ENCODE results near the gene UBE2B. TPM values are rescaled to one million over a fixed set of nuclear protein-coding genes. Genes with fewer than 3 reads are reported as not detected.
"Not testable (repeated sequence)": the region's sequence is repeated elsewhere in the genome, so short reads cannot be mapped to it uniquely, and the experiment has no call there.

Gene UBE2B
- total RNA-seq, 1 donor from 2014 or later: 32.2 TPM

DNA sequence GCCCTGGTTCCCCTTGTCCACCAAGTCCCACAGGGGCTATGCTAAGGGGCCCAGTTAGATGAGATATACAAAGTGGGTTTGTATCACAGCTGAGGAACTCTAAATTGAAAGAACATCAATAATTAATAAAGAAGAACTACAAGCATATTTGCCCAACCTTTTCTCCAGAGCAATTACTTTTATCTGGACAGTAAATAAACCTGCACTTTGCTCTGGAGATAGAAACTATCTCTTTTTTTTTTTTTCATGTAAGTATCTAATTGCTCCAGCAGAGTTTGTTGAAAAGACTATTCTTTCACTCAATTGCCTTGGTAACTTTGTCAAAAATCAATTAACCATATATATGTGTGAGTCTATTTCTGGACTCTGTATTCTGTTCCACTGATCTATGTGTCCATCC is 46.3 kb downstream of the UBE2B start:
- no peak for DNase-seq (ENCODE audit: low read depth)
- TF ChIP-seq, protein P1, sequence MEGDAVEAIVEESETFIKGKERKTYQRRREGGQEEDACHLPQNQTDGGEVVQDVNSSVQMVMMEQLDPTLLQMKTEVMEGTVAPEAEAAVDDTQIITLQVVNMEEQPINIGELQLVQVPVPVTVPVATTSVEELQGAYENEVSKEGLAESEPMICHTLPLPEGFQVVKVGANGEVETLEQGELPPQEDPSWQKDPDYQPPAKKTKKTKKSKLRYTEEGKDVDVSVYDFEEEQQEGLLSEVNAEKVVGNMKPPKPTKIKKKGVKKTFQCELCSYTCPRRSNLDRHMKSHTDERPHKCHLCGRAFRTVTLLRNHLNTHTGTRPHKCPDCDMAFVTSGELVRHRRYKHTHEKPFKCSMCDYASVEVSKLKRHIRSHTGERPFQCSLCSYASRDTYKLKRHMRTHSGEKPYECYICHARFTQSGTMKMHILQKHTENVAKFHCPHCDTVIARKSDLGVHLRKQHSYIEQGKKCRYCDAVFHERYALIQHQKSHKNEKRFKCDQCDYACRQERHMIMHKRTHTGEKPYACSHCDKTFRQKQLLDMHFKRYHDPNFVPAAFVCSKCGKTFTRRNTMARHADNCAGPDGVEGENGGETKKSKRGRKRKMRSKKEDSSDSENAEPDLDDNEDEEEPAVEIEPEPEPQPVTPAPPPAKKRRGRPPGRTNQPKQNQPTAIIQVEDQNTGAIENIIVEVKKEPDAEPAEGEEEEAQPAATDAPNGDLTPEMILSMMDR (conservative IDR thresholded peaks at IDR 0.05; ENCODE audit: low read depth, low read length): no peak
- no peak overlapping the region for H3K4me3 ChIP-seq (ENCODE audit: low read depth, low read length)

DNA sequence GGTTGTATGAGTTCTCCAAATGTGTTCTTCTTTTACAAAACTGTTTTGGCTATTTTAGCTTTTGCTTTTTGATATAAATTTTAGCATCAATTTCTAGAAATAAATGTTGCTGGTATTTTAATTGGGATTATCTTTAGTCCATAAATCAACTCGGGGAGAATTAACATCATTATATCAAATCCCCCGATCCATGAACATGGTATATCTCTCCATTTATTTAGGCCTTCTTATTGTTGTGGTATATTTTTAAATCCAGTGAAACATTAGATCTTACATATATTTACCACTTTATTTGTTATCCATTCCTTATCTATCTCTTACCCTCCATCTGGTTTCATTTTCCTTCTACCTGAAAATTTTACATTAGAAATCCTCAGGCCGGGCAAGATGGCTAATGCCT is 47.6 kb downstream of the UBE2B start:
- no peak for DNase-seq (ENCODE audit: low read depth)
- TF ChIP-seq, protein P1 (conservative IDR thresholded peaks at IDR 0.05; ENCODE audit: low read depth, low read length): no peak
- H3K4me3 ChIP-seq (ENCODE audit: low read depth, low read length): no peak overlapping the region

DNA sequence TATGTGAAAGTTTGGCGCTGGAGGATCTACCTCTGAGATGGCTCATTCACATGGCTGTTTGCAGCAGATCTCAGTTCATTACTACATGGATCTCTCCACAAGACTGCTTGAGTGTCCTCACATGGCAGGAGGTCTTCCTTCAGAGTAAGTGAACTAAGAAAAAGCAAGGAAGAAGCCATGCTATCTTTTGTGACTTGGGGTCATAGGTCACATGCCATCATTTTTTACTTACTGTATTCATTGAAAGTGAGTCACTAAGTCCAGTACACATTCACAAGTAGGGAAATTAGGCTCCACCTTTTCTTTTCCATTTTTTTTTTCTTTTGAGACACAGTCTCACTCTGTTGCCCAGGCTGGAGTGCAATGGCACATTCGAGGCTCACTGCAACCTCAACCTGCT is 49.0 kb downstream of the UBE2B start:
- DNase-seq (ENCODE audit: low read depth): no peak
- H3K4me3 ChIP-seq (ENCODE audit: low read depth, low read length): no peak overlapping the region
- TF ChIP-seq, protein P1 (conservative IDR thresholded peaks at IDR 0.05; ENCODE audit: low read depth, low read length): no peak

DNA sequence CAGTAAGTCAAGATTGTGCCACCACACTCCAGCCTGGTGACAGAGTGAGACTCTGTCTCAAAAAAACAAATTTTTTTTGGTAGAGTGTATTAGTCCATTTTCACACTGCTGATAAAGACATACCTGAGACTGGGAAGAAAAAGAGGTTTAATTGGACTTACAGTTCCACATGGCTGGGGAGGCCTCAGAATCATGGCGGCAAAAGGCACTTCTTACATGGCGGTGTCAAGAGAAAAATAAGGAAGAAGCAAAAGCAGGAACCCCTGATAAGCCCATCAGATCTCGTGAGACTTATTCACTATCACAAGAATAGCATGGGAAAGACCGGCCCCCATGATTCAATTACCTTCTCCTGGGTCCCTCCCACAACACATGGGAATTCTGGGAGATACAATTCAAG is 49.7 kb downstream of the UBE2B start:
- not testable (repeated sequence) for DNase-seq (ENCODE audit: low read depth); H3K4me3 ChIP-seq (ENCODE audit: low read depth, low read length)

DNA sequence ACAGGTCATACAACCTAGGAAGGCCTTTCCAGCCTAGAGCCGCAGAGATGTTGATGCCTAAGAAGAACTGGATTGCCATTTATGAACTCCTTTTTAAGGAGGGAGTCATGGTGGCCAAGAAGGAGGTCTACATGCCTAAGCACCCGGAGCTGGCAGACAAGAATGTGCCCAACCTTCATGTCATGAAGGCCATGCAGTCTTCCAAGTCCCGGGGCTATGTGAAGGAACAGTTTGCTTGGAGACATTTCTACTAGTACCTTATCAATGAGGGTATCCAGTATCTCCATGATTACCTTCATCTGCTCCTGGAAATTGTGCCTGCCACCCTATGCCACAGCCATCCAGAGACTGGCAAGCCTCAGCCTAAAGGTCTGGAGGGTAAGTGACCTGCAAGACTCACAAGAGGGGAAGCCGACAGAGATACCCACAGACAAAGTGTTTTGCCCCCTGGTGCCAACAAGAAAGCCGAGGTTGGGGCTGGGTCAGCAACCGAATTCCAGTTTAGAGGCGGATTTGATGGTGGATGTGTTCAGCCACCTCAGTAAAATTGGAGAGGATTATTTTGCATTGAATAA is 51.5 kb downstream of the UBE2B start:
- TF ChIP-seq, protein P1 (conservative IDR thresholded peaks at IDR 0.05; ENCODE audit: low read depth, low read length): no peak
- H3K4me3 ChIP-seq (ENCODE audit: low read depth, low read length): no peak overlapping the region

DNA sequence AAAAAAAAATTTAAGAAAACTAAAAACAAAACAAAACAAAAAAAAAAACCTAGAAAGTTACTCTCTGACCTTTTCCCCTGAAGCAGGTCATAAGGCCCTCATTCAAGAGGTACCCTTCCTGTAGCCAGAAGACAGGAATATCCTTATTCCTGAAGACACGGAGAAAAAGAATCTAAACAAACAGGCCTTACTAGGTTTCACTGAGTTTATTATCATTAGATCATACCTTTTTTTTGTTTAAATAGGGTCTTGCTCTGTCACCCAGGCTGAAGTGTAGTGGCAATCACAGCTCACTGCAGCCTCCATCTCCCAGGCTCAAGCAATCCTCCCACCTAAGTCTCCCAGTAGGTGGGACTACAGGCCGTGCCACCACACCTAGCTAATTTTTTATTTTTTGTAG is 52.0 kb downstream of the UBE2B start:
- TF ChIP-seq, protein P1 (conservative IDR thresholded peaks at IDR 0.05; ENCODE audit: low read depth, low read length): no peak
- DNase-seq (ENCODE audit: low read depth): no peak
- no peak overlapping the region for H3K4me3 ChIP-seq (ENCODE audit: low read depth, low read length)

More for the DNA sequence above, 51.5 kb downstream of the UBE2B start:
- DNase-seq (ENCODE audit: low read depth): no peak

DNA sequence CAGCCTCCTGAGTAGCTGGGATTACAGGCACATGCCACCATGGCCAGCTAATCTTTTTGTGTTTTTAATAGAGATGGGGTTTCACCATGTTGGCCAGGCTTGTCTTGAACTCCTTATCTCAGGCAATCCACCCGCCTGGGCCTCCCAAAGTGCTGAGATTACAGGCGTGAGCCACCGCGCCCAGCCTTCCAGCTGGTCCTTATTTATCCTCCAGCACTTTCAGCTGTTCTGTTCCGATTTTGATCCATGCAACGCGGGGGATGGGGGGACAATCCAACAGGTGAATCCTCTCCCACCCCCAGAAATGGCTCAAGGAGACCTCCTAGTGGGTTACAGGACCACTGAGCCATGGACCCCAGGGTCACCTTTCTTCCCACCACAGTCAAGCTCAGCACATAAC is 55.0 kb downstream of the UBE2B start:
- no peak for DNase-seq (ENCODE audit: low read depth)
- TF ChIP-seq, protein P1 (conservative IDR thresholded peaks at IDR 0.05; ENCODE audit: low read depth, low read length): no peak

More for the DNA sequence above, 55.0 kb downstream of the UBE2B start:
- no peak overlapping the region for H3K4me3 ChIP-seq (ENCODE audit: low read depth, low read length)
